NCI-H2107 treated with DMSO at 0.1 percent for 48 hours (cell line): ENCODE measurements around the gene FES.
"Not testable (repeated sequence)": the region's sequence is repeated elsewhere in the genome, so short reads cannot be mapped to it uniquely, and the experiment has no call there.

ENCODE experiments used
- DNase-seq: peaks from one replicate; lab custom pipeline; 2025; ENCODE audit not compliant: unreplicated experiment; lab: John Stamatoyannopoulos, UW

Gene FES

GRCh38 chr15:90890839-90891238 lies 6.5 kb downstream of the FES start:
- no peak for DNase-seq

DNA sequence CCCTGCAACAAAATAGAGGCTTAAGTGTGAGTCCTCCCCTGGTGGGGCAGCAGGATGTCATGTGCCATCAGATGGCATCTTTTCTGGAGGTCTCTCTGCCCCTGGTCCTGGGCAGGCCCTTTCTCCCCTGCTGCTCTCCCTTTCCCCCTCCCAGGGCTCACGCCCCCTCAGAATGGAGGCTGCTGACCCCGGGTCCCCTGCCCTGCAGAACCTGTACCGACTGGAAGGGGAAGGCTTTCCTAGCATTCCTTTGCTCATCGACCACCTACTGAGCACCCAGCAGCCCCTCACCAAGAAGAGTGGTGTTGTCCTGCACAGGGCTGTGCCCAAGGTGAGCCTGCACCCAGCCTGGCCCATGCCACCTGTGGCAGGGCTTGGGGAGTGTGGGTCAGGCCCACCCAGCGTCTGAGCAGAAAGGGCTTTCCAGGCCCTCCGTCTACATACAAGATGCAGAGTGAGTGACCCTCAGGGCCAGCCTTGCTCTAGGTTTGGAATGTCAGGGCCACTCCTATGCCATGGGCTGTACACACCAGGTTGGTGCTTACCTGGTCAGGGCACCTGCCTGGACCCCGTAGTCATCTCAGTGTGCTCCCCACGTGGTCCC lies 7.1 kb downstream of the FES start:
- DNase-seq: no peak

DNA sequence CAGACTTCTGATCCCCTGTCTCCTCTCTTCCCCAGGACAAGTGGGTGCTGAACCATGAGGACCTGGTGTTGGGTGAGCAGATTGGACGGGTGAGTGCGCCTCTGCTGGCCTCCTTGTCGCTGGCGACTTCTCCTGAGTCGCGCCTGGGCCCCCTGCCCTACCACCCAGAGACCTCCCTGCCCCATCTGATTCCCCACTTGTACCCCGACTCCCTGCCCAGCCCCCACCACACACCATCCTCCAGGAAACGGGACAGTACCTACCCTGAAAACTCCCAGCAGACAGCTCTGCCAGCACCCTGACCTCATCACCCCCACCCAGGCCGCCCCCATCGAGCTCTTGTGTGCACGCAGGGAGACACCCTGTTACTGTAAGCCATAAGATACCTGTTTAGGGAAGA lies 7.7 kb downstream of the FES start:
- no peak for DNase-seq

GRCh38 chr15:90892498-90893174 lies 8.3 kb downstream of the FES start:
- no peak for DNase-seq

DNA sequence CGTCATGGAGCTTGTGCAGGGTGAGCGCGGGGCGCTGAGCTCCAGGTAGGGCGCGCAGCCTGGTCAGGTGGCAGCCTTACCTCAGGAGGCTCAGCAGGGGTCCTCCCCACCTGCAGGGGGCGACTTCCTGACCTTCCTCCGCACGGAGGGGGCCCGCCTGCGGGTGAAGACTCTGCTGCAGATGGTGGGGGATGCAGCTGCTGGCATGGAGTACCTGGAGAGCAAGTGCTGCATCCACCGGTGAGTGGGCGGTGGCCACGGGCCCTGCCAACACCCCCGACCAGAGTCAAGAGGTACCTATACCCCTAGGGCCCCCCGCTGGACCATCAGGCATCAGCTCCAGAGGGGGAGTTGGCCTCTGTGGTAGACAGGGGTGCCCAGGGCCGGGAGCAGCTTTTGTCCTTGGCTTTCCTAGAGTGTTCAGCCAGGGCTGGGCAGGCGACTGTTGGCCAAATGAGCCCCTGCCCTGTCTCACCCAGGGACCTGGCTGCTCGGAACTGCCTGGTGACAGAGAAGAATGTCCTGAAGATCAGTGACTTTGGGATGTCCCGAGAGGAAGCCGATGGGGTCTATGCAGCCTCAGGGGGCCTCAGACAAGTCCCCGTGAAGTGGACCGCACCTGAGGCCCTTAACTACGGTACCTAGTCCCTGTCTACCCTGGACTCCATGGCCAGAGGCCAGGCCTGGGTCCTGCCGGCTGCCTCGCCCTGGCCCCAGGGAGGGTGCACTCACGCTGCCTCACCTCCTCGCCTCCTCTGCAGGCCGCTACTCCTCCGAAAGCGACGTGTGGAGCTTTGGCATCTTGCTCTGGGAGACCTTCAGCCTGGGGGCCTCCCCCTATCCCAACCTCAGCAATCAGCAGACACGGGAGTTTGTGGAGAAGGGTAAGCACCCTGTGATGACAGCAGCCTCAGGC lies 9.1 kb downstream of the FES start:
- DNase-seq: no peak

GRCh38 chr15:90895571-90896117 lies 11.3 kb downstream of the FES start:
- no peak for DNase-seq

DNA sequence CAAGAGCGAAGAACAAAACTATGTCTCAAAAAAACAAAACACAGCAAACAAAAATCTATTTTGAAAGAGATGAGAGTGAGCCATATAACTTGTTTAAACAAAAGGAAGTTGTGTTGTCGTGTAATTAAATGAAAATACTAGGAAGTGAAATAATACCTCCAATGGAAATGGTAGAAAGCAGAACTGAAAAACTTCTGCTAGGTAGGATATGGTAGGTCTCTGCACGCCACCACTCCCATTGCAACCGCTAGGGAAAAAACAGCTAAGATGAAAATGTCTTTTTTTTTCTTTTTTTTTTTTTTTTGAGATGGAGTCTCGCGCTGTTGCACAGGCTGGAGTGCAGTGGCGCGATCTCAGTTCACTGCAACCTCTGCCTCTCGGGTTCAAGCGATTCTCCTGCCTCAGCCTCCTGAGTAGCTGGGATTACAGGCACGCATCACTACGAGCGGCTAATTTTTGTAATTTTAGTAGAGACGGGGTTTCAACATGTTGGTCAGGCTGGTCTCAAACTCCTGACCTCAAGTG lies 12.9 kb downstream of the FES start:
- DNase-seq: not testable (repeated sequence)

DNA sequence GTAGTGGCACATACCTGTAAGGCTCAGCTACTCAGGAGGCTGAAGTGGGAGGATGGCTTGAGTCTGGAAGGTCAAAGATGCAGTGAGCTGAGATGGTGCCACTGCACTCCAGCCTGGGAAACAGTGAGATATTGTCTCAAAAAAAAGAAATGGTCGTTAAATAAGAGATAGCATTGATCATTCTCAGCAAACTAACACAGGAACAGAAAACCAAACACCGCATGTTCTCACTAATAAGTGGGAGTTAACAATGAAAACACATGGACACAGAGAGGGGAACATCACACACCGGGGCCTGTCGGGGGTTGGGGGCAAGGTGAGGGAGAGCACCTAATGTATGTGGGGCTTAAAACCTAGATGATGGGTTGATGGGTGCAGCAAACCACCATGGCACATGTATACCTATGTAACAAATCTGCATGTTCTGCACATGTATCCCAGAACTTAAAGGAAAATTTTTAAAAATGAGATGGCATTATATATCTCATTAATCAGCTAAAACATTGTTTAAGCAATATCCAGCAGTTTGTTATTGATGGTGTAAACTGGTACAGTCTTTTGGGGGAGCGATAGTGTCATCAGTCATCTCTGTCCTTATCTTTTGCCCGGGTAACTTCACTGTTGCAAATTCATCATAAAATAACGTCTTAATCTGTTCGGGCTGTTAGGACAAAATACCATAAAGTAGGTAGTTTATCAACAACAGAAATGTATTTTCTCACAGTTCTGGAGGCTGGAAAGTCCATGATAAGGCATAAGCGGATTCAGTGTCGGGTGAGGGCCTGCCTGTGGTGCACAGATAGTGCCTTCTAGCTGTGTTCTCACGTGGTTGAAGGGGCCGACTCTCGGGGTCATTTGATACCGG lies 17.1 kb downstream of the FES start:
- DNase-seq: no peak

DNA sequence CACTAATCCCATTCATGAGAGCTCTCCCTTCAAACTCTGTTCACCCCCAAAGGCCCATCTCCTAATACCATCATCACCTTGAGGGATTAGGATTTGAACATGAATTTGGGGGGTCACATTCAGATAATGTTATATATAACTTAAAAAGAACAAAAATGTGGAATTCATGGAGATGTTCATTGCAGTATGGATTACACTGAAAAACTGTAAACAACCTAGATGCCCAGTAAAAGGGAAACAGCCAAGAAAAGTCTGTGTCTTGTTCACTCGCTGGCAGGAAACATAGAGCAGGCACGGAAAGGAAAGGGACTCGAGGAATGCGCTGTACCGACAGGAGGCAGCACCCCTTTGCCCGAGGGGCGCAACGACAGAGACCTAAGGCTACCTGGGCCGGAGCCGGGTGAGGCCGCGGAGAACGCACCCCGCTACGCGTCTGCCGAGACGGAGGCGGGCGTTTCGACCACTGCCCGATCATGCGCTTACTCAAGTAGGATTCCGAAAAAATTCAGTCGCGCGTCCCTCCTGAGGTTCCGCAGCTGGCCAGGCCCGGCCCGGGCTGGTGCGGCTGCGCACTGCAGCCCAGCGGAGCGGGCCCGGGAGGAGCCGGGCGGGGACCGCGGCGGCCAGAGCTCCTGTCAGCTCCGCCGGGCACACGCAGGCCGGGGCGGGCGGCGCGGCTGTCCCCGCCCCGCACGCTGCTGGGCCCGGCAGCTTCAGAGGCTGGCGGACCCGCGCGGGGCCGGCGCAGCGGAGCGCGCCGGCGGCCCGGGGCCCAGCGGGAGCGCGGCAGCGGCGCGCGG lies 17.9 kb downstream of the FES start:
- DNase-seq: peak; percentile 19

GRCh38 chr15:90902840-90903732 lies 18.8 kb downstream of the FES start, which contains the start of gene MAN2A2:
MAN2A2 (plus strand) TSS chr15:90903302; CDS start chr15:90904208, 906 bp downstream.
- no peak for DNase-seq

DNA sequence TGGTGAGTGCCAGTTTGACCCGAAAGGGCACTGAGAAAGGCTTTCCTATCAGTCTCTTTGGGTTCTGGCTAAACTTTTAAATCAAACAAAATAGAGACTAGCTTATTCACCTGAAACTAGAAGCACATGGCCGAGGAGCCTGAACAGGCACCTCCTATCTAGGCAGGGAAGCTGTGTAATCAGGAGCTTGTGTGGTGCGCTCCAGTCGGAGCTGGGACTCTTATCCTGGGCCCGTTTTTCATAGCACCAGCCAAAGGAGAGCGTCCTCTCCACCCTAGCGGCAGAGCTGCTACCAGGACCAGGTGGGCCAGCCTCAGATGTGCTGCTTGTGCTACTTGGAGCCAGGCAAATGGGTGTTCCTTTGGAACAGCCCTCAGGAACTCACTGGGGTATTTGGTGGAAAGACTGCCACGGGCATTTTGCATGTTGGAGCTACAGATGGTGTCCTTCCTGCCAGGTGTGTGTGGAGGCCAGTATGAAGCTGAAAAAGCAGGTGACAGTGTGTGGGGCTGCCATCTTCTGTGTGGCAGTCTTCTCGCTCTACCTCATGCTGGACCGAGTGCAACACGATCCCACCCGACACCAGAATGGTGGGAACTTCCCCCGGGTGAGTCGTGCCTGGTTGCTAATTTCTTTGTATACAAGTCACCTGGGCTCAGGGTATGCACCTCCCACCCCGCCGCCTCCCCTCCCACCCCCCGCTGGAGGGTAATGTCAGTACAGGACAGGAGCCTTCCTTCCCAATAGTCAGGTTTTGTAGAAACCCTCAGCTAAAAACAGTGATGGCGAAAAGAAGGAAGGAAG lies 19.6 kb downstream of the FES start:
- DNase-seq: peak; percentile 22

DNA sequence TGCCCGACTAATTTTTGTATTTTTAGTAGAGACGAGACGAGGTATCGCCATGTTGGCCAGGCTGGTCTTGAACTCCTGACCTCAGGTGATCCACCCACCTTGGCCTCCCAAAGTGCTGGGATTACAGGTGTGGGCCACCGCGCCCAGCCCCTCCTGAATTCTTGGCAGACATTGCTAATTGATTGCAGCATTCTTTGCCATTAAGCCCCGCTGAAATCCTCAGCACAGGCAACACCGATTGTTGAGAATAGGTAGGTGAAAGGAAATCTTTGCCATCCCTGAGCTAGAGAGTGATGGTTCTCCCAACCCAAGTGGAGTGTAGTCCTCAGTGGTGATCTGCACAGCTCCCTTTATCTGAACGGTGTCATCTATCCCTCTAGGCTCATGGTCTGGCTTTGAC lies 20.4 kb downstream of the FES start:
- DNase-seq: no peak

DNA sequence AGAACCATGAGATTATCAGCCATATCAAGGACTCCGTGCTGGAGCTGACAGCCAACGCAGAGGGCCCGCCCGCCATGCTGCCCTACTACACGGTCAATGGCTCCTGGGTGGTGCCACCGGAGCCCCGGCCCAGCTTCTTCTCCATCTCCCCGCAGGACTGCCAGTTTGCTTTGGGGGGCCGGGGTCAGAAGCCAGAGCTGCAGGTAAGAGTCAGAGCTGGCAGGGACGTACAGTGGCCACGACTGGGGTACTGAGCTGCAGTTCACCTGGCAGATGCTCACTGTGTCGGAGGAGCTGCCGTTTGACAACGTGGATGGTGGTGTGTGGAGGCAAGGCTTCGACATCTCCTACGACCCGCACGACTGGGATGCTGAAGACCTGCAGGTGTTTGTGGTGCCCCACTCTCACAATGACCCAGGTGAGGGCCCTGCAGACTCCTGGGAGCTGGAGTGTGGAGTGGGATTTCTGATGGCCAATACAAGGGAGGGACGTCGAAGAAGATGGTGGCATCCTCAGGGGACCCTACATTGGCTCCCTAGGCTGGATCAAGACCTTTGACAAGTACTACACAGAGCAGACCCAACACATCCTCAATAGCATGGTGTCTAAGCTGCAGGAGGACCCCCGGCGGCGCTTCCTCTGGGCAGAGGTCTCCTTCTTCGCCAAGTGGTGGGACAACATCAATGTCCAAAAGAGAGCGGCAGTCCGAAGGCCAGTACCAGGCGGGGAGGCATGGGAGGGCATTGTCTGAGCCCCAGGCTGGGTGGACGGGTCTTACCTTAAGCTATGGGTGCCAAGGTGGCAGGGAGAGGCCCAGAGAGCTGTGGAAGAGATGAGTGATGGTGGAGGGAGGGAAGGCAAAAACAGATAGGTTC lies 21.2 kb downstream of the FES start:
- DNase-seq: no peak

- DNase-seq: no peak
These were observed 22.0 kb downstream of the FES start for GRCh38 chr15:90906181-90906849.

- DNase-seq: no peak
These were observed 22.9 kb downstream of the FES start for GRCh38 chr15:90907051-90907660.
